HCT116 (cell line): ENCODE results near the gene RTN4RL2. TPM values are rescaled to one million over a fixed set of nuclear protein-coding genes. Genes with fewer than 3 reads are reported as not detected.

ENCODE experiments used
- ATAC-seq: fragments of 200-7000 bp; cut with Tn5 transposase; 2 replicates; pipeline ENCODE4 v1.9.1; 2020; ENCODE audit warnings: mild to moderate bottlenecking, moderate library complexity
- BruUV-seq: library from RNA; stranded (reverse); fragments of 400-500 nt; replicated peaks from 2 replicates; lab custom pipeline; 2021; lab: Mats Ljungman, UMichigan
- CTCF ChIA-PET: fragments of 300-600 bp; sonication (Branson Sonifier 250); formaldehyde crosslinking; loops from one replicate; lab custom pipeline; 2021; ENCODE audit warnings: antibody characterized with exemption; lab: Charles Lee
- POLR2A ChIA-PET: fragments of 300-600, 350-600 bp; sonication (Branson Sonifier 250); formaldehyde crosslinking; loops from one replicate; lab custom pipeline; 2021; ENCODE audit warnings: antibody characterized with exemption; lab: Charles Lee
- RAD21 ChIA-PET, 2 experiments: fragments of 300-600 bp; sonication (Branson Sonifier 250); formaldehyde crosslinking; loops; one replicate each; lab custom pipeline; 2023; ENCODE audit warnings: low total read pairs in 2 of 2; ENCODE audit not compliant: uncharacterized antibody in 2 of 2, unreplicated experiment in 2 of 2, low non-redundant PET in 1 of 2; lab: Charles Lee
- DNase-seq: peaks from one replicate; pipeline ENCODE4 v3.0.0-alpha.2; 2010; ENCODE audit warnings: low read depth, low spot score
- H2AFZ ChIP-seq: fragments of 200-600 bp; shearing (Covaris generic), sonication (generic); 2 replicates; pipeline ENCODE4 v1.6.1; 2017; ENCODE audit warnings: low read depth, mixed run types, mixed read lengths, antibody characterized with exemption, low read length; ENCODE audit not compliant: poor library complexity, severe bottlenecking
- H3K27ac ChIP-seq: 2 replicates; pipeline ENCODE4 v1.5.1; 2012; ENCODE audit warnings: low read depth, low read length
- H3K27me3 ChIP-seq: fragments of 200-600 bp; sonication (generic); 2 replicates; pipeline ENCODE4 v1.6.1; 2016; ENCODE audit warnings: mixed run types, low read length, mixed read lengths; ENCODE audit not compliant: insufficient read depth
- H3K36me3 ChIP-seq, 2 experiments: fragments of 200-500 bp in 1 of 2; fragments of 200-600 bp in 1 of 2; sonication (Bioruptor generic) in 1 of 2; sonication (generic) in 1 of 2; 2 replicates each; pipeline versions ENCODE4 v1.5.1 to v1.6.1; 2014 to 2016; ENCODE audit warnings: low read length in 2 of 2, inconsistent platforms in 1 of 2, mixed read lengths in 1 of 2, mixed run types in 1 of 2; ENCODE audit not compliant: insufficient read depth in 2 of 2, control insufficient read depth in 1 of 2
- H3K4me1 ChIP-seq, 2 experiments: fragments of 200-600 bp in 1 of 2; sonication (generic) in 1 of 2; 2 replicates each; pipeline versions ENCODE4 v1.5.1 to v1.6.1; 2012 to 2017; ENCODE audit warnings: low read length in 2 of 2, inconsistent platforms in 1 of 2, mild to moderate bottlenecking in 1 of 2, mixed read lengths in 1 of 2, mixed run types in 1 of 2, moderate library complexity in 1 of 2; ENCODE audit not compliant: insufficient read depth in 2 of 2, control insufficient read depth in 1 of 2
- H3K4me2 ChIP-seq: fragments of 200-600 bp; sonication (generic); 2 replicates; pipeline ENCODE4 v1.6.1; 2017; ENCODE audit warnings: mixed run types, low read length, mixed read lengths
- H3K4me3 ChIP-seq, 2 experiments: fragments of 200-600 bp in 1 of 2; sonication (generic) in 1 of 2; replicated peaks in 1 of 2; 2 replicates each; pipeline ENCODE4 v1.5.1; 2011 to 2016; ENCODE audit warnings: low read length in 2 of 2, control low read depth in 1 of 2, low read depth in 1 of 2, mild to moderate bottlenecking in 1 of 2, mixed read lengths in 1 of 2, mixed run types in 1 of 2
- H3K79me2 ChIP-seq: fragments of 200-600 bp; sonication (generic); 2 replicates; pipeline ENCODE4 v1.6.1; 2017; ENCODE audit warnings: mild to moderate bottlenecking, mixed run types, low read length, moderate library complexity, mixed read lengths; ENCODE audit not compliant: insufficient read depth
- H3K9ac ChIP-seq: fragments of 200-600 bp; sonication (generic); 2 replicates; pipeline ENCODE4 v1.6.1; 2016; ENCODE audit warnings: low read length, mixed read lengths
- H3K9me2 ChIP-seq: fragments of 200-600 bp; sonication (generic), shearing (Covaris generic); 2 replicates; pipeline ENCODE4 v1.6.1; 2017; ENCODE audit warnings: mixed run types, mild to moderate bottlenecking, moderate library complexity; ENCODE audit not compliant: insufficient read depth
- H3K9me3 ChIP-seq, 2 experiments: fragments of 200-500 bp in 1 of 2; fragments of 200-600 bp in 1 of 2; sonication (Bioruptor generic) in 1 of 2; sonication (generic) in 1 of 2; 2 replicates each; pipeline ENCODE4 v1.6.1; 2014 to 2017; ENCODE audit warnings: low read length in 2 of 2, mixed read lengths in 2 of 2, inconsistent platforms in 1 of 2, low read depth in 1 of 2, mild to moderate bottlenecking in 1 of 2, mixed run types in 1 of 2, moderate library complexity in 1 of 2; ENCODE audit not compliant: control insufficient read depth in 1 of 2, insufficient read depth in 1 of 2
- H4K20me1 ChIP-seq: fragments of 200-600 bp; sonication (generic), shearing (Covaris generic); 2 replicates; pipeline ENCODE4 v1.6.1; 2017; ENCODE audit warnings: mixed run types, mild to moderate bottlenecking, moderate library complexity; ENCODE audit not compliant: insufficient read depth
- EGR1 ChIP-seq: IDR thresholded peaks from 2 replicates; pipeline ENCODE4 v1.6.1; 2012; ENCODE audit warnings: low read depth
- ELF1 ChIP-seq: IDR thresholded peaks from 2 replicates; pipeline ENCODE4 v1.6.1; 2012; ENCODE audit warnings: low read depth, borderline replicate concordance
- FOSL1 ChIP-seq: IDR thresholded peaks from 2 replicates; pipeline ENCODE4 v1.6.1; 2012; ENCODE audit warnings: low read depth
- RAD21 ChIP-seq: IDR thresholded peaks from 2 replicates; pipeline ENCODE4 v1.6.1; 2012; ENCODE audit warnings: low read depth, mild to moderate bottlenecking
- SIN3A ChIP-seq: IDR thresholded peaks from 2 replicates; pipeline ENCODE4 v1.6.1; 2012; ENCODE audit warnings: low read depth
- SP1 ChIP-seq: IDR thresholded peaks from 2 replicates; pipeline ENCODE4 v1.6.1; 2012; ENCODE audit warnings: low read depth
- SRF ChIP-seq: IDR thresholded peaks from 2 replicates; pipeline ENCODE4 v1.6.1; 2012; ENCODE audit warnings: low read depth
- ZBTB33 ChIP-seq: IDR thresholded peaks from 2 replicates; pipeline ENCODE4 v1.6.1; 2011; ENCODE audit warnings: mild to moderate bottlenecking, low read length, moderate library complexity; ENCODE audit not compliant: insufficient replicate concordance; ENCODE audit errors: extremely low read depth
- ZFX ChIP-seq: fragments of 450-650 bp; IDR thresholded peaks from 2 replicates; pipeline ENCODE4 v1.6.1; 2017
- ZNF274 ChIP-seq: fragments of 200-500 bp; sonication (Bioruptor generic); IDR thresholded peaks from 2 replicates; pipeline ENCODE4 v1.6.1; 2014; ENCODE audit warnings: mild to moderate bottlenecking, low read depth, low read length, inconsistent platforms
- intact Hi-C: fragments of 100-400 bp; cut with micrococcal nuclease; formaldehyde crosslinking; loops from 2 replicates; pipeline ENCODE4 v1.10.0; 2022
- total RNA-seq: library from RNA; stranded (reverse); gene quantifications from one replicate; pipeline ENCODE4 v1.2.1, GENCODE V29; 2021; ENCODE audit not compliant: unreplicated experiment
- TF ChIP-seq, protein P1 (sequence below): IDR thresholded peaks from 2 replicates; pipeline ENCODE4 v1.6.1; 2012
- TF ChIP-seq, protein P2 (sequence below), 3 experiments: fragments of 200-600 bp in 1 of 3; sonication (generic) in 1 of 3; IDR thresholded peaks in 2 of 3; conservative IDR thresholded peaks in 1 of 3; 2 replicates each; pipeline ENCODE4 v1.5.1; 2012 to 2017; ENCODE audit warnings: low read depth in 2 of 3, low read length in 2 of 3, antibody characterized with exemption in 1 of 3, borderline replicate concordance in 1 of 3, control low read depth in 1 of 3, mild to moderate bottlenecking in 1 of 3, mixed read lengths in 1 of 3, mixed run types in 1 of 3, moderate library complexity in 1 of 3; ENCODE audit not compliant: insufficient read depth in 1 of 3

RTN4RL2 gene
- total RNA-seq, 1 experiment from 2014 or later: 24.0 TPM

GRCh38 chr11:57438345-57439285 is 21.7 kb upstream of the RTN4RL2 start:
- BruUV-seq: no TSS peak
- H2AFZ ChIP-seq: no peak overlapping the region
- H3K27ac ChIP-seq: no peak overlapping the region
- ChIA-PET CTCF (no interaction called here), POLR2A (no interaction called here), RAD21 (no interaction called here)
- H3K27me3 ChIP-seq: peaks cover 10% of the 10 kb centered on the region; the same call in 1 of the 2 replicates
- intact Hi-C loops: no loop called here
- no peaks in the 10 kb centered on the region for H4K20me1 ChIP-seq
- no peaks in the 10 kb centered on the region for H3K36me3 ChIP-seq
- ATAC-seq (no peak), DNase-seq (no peak)
- H3K4me2 ChIP-seq: no peak overlapping the region
- TF ChIP-seq ZBTB33: no peak
- TF ChIP-seq ZFX: no peak
- TF ChIP-seq ELF1: no peak
- TF ChIP-seq, protein P1, sequence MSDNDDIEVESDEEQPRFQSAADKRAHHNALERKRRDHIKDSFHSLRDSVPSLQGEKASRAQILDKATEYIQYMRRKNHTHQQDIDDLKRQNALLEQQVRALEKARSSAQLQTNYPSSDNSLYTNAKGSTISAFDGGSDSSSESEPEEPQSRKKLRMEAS: no peak
- TF ChIP-seq ZNF274: no peak
- TF ChIP-seq SP1: no peak
- no peak for TF ChIP-seq SIN3A
- no peak for TF ChIP-seq RAD21
- TF ChIP-seq, protein P2, sequence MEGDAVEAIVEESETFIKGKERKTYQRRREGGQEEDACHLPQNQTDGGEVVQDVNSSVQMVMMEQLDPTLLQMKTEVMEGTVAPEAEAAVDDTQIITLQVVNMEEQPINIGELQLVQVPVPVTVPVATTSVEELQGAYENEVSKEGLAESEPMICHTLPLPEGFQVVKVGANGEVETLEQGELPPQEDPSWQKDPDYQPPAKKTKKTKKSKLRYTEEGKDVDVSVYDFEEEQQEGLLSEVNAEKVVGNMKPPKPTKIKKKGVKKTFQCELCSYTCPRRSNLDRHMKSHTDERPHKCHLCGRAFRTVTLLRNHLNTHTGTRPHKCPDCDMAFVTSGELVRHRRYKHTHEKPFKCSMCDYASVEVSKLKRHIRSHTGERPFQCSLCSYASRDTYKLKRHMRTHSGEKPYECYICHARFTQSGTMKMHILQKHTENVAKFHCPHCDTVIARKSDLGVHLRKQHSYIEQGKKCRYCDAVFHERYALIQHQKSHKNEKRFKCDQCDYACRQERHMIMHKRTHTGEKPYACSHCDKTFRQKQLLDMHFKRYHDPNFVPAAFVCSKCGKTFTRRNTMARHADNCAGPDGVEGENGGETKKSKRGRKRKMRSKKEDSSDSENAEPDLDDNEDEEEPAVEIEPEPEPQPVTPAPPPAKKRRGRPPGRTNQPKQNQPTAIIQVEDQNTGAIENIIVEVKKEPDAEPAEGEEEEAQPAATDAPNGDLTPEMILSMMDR (IDR thresholded peaks at IDR 0.05 in 2 of 3, conservative IDR thresholded peaks at IDR 0.05 in 1 of 3; ENCODE audit: borderline replicate concordance in 1 of 3, insufficient read depth in 1 of 3, low read depth in 2 of 3, low read length in 2 of 3): no peak
- TF ChIP-seq EGR1: no peak
- no peak for TF ChIP-seq SRF
- TF ChIP-seq FOSL1: no peak
- no peak overlapping the region for H3K9ac ChIP-seq
- H3K9me3 ChIP-seq: no peaks in the 10 kb centered on the region
- H3K79me2 ChIP-seq: no peaks in the 10 kb centered on the region
- no peaks in the 10 kb centered on the region for H3K9me2 ChIP-seq
- no peaks in the 10 kb centered on the region for H3K4me1 ChIP-seq
- no peak overlapping the region for H3K4me3 ChIP-seq
